LNCaP clone FGC (cell line): ENCODE data around the gene COBLL1.

Source experiments
- DNase-seq: peaks from one replicate; pipeline ENCODE4 v3.0.0-alpha.2; 2011; ENCODE audit warnings: low read depth
- H3K4me3 ChIP-seq: 2 replicates; pipeline ENCODE4 v1.5.1; 2011; ENCODE audit warnings: mild to moderate bottlenecking, low read depth, low read length, control low read depth
- TF ChIP-seq, protein P1 (sequence below): IDR thresholded peaks from 2 replicates; pipeline ENCODE4 v1.5.1; 2012; ENCODE audit warnings: mild to moderate bottlenecking; ENCODE audit not compliant: control insufficient read depth, insufficient read depth; ENCODE audit errors: extremely low read depth

Gene COBLL1

DNA sequence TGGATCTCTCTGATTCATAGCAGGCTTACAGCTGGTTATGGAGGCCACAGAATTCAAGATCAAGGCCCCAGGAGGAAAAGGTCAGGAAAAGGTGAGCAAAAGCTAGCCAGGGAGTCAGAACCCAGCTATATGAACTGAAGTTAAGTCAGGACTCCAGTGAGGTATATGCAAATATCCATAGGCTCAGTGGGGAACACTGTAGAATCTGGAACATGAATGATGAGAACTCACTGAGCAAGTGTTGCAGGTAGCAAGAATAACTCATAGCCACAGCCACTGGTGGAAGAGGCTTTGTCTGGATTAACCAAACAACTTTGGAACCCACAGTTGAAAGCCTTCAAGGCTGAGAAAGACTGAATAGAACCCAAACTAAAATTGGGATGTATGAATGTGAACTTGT, 24.7 kb downstream of the COBLL1 start:
- no peak for DNase-seq
- no peak overlapping the region for H3K4me3 ChIP-seq
- TF ChIP-seq, protein P1, sequence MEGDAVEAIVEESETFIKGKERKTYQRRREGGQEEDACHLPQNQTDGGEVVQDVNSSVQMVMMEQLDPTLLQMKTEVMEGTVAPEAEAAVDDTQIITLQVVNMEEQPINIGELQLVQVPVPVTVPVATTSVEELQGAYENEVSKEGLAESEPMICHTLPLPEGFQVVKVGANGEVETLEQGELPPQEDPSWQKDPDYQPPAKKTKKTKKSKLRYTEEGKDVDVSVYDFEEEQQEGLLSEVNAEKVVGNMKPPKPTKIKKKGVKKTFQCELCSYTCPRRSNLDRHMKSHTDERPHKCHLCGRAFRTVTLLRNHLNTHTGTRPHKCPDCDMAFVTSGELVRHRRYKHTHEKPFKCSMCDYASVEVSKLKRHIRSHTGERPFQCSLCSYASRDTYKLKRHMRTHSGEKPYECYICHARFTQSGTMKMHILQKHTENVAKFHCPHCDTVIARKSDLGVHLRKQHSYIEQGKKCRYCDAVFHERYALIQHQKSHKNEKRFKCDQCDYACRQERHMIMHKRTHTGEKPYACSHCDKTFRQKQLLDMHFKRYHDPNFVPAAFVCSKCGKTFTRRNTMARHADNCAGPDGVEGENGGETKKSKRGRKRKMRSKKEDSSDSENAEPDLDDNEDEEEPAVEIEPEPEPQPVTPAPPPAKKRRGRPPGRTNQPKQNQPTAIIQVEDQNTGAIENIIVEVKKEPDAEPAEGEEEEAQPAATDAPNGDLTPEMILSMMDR, result no peak

DNA sequence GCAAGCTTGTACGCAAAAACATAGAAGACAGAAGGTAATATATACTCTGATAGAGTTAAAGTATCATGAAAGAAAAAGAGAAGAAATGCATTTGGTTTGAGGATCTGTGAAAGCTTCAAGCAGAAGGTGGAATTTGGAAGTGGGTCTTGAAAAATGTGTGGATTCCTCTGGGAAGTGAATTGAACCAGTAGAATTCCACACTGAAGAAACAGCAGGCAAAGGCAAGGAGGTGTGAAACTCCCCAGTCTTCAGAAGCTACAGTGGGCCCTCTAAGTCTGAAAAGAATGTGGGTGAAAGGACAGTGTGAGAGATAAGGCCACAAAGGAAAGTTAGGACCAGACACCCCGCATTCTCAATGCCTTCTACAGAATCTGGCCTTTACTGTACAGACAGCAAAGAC, 25.6 kb downstream of the COBLL1 start:
- DNase-seq, result no peak
- TF ChIP-seq, protein P1, result no peak
- H3K4me3 ChIP-seq, result no peak overlapping the region

DNA sequence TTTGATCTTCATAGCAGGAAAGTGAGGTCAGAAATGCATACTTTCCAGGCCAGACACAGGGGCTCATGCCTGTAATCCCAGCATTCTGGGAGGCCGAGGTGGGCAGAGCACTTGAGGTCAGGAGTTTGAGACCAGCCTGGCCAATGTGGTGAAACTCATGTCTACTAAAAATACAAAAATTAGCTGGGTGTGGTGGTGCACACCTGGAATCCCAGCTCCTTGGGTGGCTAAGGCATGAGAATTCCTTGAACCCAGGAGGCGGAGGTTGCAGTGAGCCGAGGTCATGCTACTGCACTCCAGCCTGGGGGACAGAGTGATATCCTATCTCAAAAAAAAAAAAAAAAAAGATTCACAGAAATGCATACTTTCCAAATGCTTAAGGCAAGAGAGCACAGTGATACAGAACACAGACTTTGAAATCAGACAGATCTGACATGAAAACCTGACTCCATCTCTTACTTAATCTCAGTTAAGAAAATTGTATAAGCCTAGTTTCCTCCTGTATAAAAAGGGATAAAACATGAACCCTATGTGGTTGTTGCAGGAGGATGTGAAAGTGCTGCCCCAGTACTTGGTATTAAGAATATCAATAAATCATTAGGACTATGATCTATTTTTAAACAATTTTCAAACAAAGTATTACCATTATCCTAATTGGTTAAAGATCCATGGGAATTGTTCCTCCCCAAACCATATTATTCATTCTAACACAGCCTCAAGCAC, 26.4 kb downstream of the COBLL1 start:
- no peak overlapping the region for H3K4me3 ChIP-seq
- TF ChIP-seq, protein P1, result no peak
- DNase-seq, result no peak

DNA sequence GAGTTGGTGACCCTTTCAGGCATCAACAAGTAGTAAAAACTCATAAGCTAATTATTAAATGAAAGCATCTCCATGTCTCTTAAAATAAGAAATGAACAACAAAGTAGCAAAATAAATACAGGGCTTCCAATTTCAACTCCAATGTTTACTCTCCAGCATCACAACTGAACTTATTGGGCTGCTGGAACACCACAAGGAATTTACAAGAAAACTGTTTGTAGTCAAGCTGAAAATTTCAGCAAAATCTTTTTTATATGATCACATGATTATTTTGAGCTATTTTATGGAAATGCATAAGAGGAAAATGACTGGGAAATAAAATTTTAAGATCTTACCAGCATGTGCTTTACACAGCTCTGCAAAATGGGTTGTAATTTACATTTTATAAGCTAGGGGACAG, 28.1 kb downstream of the COBLL1 start:
- peak; percentile 54 for DNase-seq
- no peak overlapping the region for H3K4me3 ChIP-seq
- TF ChIP-seq, protein P1, result 0 out of 2 replicates have a peak, but pooled peaks have one; percentile 5

DNA sequence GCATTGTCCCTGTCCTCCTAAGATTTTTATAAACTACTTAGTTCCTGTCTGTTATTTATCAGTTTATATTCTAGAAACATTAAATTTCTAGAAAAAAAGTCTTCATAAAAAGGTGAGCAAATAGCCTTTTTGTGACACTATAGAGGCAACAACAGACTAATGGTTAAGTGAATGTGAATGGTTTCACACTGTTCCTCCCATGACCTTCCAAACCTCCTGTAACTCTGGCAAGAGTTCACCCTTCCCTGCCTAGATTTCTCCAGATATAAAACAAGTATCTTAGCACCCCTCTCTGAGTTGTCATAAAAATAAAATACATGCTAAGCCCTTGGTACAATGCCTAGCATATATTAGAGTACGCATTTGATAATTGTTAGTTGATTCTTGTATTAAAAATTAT, 29.2 kb downstream of the COBLL1 start:
- no peak overlapping the region for H3K4me3 ChIP-seq
- TF ChIP-seq, protein P1, result no peak
- DNase-seq, result no peak

DNA sequence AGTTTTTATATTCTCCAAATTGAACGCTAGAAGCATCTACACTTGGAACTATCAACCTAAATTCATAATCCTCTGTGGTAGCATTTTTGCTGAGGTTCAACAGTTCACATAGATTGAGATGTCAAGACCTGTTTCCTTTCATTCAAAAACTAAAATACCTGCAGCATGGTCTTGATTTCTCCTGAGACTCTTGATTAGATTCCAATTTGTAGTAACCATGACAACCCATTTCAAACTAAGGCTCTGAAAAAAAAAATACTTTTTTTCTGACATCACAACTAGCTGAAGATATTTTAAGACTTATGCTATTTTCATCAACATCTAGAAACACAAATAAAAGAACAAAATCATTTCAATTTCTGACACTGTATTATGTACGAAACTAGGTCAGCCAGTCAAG, 29.8 kb downstream of the COBLL1 start:
- no peak overlapping the region for H3K4me3 ChIP-seq
- DNase-seq, result no peak
- TF ChIP-seq, protein P1, result no peak

DNA sequence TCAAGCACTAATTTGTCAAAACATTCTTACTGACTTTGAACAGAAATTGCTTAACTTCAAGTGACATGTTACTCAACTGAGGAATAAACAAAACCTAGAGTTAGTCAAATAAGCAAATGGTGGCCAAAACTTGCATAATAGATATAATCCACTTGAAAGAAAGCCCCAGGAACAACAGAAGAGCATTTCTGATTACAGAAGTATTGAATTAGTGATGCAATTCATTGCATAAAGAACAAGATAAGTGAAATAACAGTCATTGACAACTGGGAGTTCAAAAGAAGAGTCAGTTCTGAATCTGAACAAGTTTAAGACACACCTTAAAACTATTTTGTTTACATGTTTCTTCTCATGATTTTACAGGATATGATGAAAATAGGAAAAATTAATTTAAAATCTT, 30.8 kb downstream of the COBLL1 start:
- TF ChIP-seq, protein P1, result no peak
- no peak overlapping the region for H3K4me3 ChIP-seq
- DNase-seq, result no peak
